PFSK-1 (cell line): ENCODE measurements around the gene ACER2.

Source experiments
- FOXP2 ChIP-seq: optimal IDR thresholded peaks from 2 replicates; pipeline ENCODE3; 2011; ENCODE audit warnings: borderline replicate concordance, control low read depth, inconsistent platforms; ENCODE audit not compliant: insufficient read depth; ENCODE audit errors: extremely low read length, extremely low read depth
- POLR2AphosphoS5 ChIP-seq: IDR thresholded peaks from 2 replicates; pipeline ENCODE4 v1.6.1; 2012; ENCODE audit warnings: low read depth, mild to moderate bottlenecking, control low read depth, low read length, moderate library complexity
- SIN3A ChIP-seq: IDR thresholded peaks from 2 replicates; pipeline ENCODE4 v1.6.1; 2012; ENCODE audit warnings: mild to moderate bottlenecking, low read length, moderate library complexity, borderline replicate concordance; ENCODE audit not compliant: insufficient read depth
- TAF1 ChIP-seq: IDR thresholded peaks from 2 replicates; pipeline ENCODE4 v1.6.1; 2012; ENCODE audit warnings: low read length, control low read depth, borderline replicate concordance; ENCODE audit not compliant: insufficient read depth
- TF ChIP-seq, protein P1 (sequence below), 2 experiments: IDR thresholded peaks; 2 replicates each; pipeline versions ENCODE4 v1.6.1 to v1.8.0; 2011 to 2012; ENCODE audit warnings: low read depth in 2 of 2, low read length in 2 of 2, control low read depth in 1 of 2, inconsistent platforms in 1 of 2, mild to moderate bottlenecking in 1 of 2, moderate library complexity in 1 of 2; ENCODE audit not compliant: insufficient read depth in 1 of 2

Gene ACER2

DNA sequence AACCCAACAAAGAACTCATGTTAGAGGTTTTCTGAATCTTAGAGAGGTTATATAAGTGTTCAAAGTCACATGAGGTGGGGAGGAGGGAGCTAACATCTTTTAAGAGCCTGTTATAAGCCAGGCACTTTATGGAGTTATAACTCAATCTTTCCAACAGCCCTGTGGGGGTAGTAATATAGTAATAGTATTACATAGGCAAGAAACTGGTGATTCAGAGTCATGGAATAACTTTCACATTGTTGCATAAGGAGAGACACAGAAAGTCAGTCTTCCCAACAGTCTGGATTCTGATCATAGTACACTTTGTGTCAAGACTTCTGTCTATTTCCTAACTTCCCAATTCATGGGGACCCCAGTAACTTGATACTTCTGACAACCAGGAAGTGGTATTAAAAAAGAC is 89.2 kb downstream of the ACER2 start:
- TF ChIP-seq POLR2AphosphoS5 (no peak), FOXP2 (no peak), TAF1 (no peak), SIN3A (no peak)
- TF ChIP-seq, protein P1, sequence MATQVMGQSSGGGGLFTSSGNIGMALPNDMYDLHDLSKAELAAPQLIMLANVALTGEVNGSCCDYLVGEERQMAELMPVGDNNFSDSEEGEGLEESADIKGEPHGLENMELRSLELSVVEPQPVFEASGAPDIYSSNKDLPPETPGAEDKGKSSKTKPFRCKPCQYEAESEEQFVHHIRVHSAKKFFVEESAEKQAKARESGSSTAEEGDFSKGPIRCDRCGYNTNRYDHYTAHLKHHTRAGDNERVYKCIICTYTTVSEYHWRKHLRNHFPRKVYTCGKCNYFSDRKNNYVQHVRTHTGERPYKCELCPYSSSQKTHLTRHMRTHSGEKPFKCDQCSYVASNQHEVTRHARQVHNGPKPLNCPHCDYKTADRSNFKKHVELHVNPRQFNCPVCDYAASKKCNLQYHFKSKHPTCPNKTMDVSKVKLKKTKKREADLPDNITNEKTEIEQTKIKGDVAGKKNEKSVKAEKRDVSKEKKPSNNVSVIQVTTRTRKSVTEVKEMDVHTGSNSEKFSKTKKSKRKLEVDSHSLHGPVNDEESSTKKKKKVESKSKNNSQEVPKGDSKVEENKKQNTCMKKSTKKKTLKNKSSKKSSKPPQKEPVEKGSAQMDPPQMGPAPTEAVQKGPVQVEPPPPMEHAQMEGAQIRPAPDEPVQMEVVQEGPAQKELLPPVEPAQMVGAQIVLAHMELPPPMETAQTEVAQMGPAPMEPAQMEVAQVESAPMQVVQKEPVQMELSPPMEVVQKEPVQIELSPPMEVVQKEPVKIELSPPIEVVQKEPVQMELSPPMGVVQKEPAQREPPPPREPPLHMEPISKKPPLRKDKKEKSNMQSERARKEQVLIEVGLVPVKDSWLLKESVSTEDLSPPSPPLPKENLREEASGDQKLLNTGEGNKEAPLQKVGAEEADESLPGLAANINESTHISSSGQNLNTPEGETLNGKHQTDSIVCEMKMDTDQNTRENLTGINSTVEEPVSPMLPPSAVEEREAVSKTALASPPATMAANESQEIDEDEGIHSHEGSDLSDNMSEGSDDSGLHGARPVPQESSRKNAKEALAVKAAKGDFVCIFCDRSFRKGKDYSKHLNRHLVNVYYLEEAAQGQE (IDR thresholded peaks at IDR 0.05; ENCODE audit: insufficient read depth in 1 of 2, low read depth in 2 of 2, low read length in 2 of 2) = no peak
